ENCODE results near the gene ABLIM1. TPM values are rescaled to one million over a fixed set of nuclear protein-coding genes. Genes with fewer than 3 reads are reported as not detected.

Gene ABLIM1
- polyA plus RNA-seq, 3 donors: 0.33 to 0.91 (median 0.57) TPM

- no peak overlapping the region for H2AFZ ChIP-seq (ENCODE audit: insufficient read depth, low read depth, low read length, poor library complexity, severe bottlenecking)
- TF ChIP-seq CTCF (IDR thresholded peaks at IDR 0.05): no peak
- no peak overlapping the region for H3K4me3 ChIP-seq (replicated peaks in 1 of 3; ENCODE audit: low read depth in 2 of 3, low read length in 3 of 3)
- H3K4me2 ChIP-seq (replicated peaks; ENCODE audit: extremely low read depth, low read length, poor library complexity, severe bottlenecking): no peak overlapping the region
- H3K27ac ChIP-seq (ENCODE audit: low read depth in 1 of 2, low read length in 2 of 2): no peak overlapping the region
- H3K36me3 ChIP-seq (replicated peaks in 1 of 2; ENCODE audit: control insufficient read depth in 1 of 2, insufficient read depth in 2 of 2, low read length in 2 of 2): no peaks in the 10 kb centered on the region
- H4K20me1 ChIP-seq (ENCODE audit: insufficient read depth, low read length): no peaks in the 10 kb centered on the region
- intact Hi-C loops (cut with micrococcal nuclease): no loop called here
- H3K4me3 Mint-ChIP-seq: no peak overlapping the region
- peaks cover 0 to 3% (median 0%) of the 10 kb centered on the region in 7 donors for H3K9me3 Mint-ChIP-seq
- H3K27me3 Mint-ChIP-seq (ENCODE audit: low read depth in 3 of 3): peaks cover 0 to 3% (median 2%) of the 10 kb centered on the region in 3 donors
- H3K9ac ChIP-seq (ENCODE audit: insufficient read depth, low read length, poor library complexity, severe bottlenecking): no peak overlapping the region
- no peaks in the 10 kb centered on the region for H3K36me3 Mint-ChIP-seq
- no peaks in the 10 kb centered on the region for H3K27me3 ChIP-seq (ENCODE audit: control insufficient read depth in 2 of 2, insufficient read depth in 2 of 2, low read length in 2 of 2)
- no peaks in the 10 kb centered on the region for H3K9me3 ChIP-seq (replicated peaks in 1 of 2; ENCODE audit: control insufficient read depth in 1 of 2, insufficient read depth in 1 of 2, low read length in 2 of 2)
- WGBS (ENCODE audit: insufficient coverage): no CpG with 5 or more reads among the region's 2 CpGs
- H3K4me1 ChIP-seq (ENCODE audit: control insufficient read depth in 1 of 2, insufficient read depth in 2 of 2, low read length in 2 of 2): peaks cover 9 to 15% of the 10 kb centered on the region in 2 donors
- DNase-seq: no peak
- peaks cover 18% of the 10 kb centered on the region for H3K4me1 Mint-ChIP-seq
- H3K27ac Mint-ChIP-seq: peak overlapping the region in 4 of 7 donors; percentile 16 to 55 (median 49)
- H3K79me2 ChIP-seq (ENCODE audit: insufficient read depth, low read length): no peaks in the 10 kb centered on the region
Observed at GRCh38 chr10:114498413-114499111, 159.5 kb downstream of the ABLIM1 start.

- H3K4me3 Mint-ChIP-seq: no peak overlapping the region
- Histone ChIP-seq H3K9me3 (replicated peaks in 1 of 2; ENCODE audit: control insufficient read depth in 1 of 2, insufficient read depth in 1 of 2, low read length in 2 of 2) (no peaks in the 10 kb centered on the region), H3K4me1 (ENCODE audit: control insufficient read depth in 1 of 2, insufficient read depth in 2 of 2, low read length in 2 of 2) (peaks cover 9 to 15% of the 10 kb centered on the region in 2 donors), H2AFZ (ENCODE audit: insufficient read depth, low read depth, low read length, poor library complexity, severe bottlenecking) (no peak overlapping the region), H3K27ac (ENCODE audit: low read depth in 1 of 2, low read length in 2 of 2) (no peak overlapping the region), H3K79me2 (ENCODE audit: insufficient read depth, low read length) (no peaks in the 10 kb centered on the region), H3K4me2 (replicated peaks; ENCODE audit: extremely low read depth, low read length, poor library complexity, severe bottlenecking) (no peak overlapping the region), H3K27me3 (ENCODE audit: control insufficient read depth in 2 of 2, insufficient read depth in 2 of 2, low read length in 2 of 2) (no peaks in the 10 kb centered on the region), H4K20me1 (ENCODE audit: insufficient read depth, low read length) (no peaks in the 10 kb centered on the region), H3K36me3 (replicated peaks in 1 of 2; ENCODE audit: control insufficient read depth in 1 of 2, insufficient read depth in 2 of 2, low read length in 2 of 2) (no peaks in the 10 kb centered on the region), H3K9ac (ENCODE audit: insufficient read depth, low read length, poor library complexity, severe bottlenecking) (no peak overlapping the region), H3K4me3 (replicated peaks in 1 of 3; ENCODE audit: low read depth in 2 of 3, low read length in 3 of 3) (no peak overlapping the region)
- H3K27me3 Mint-ChIP-seq (ENCODE audit: low read depth in 3 of 3): peaks cover 0 to under 1% (median 0%) of the 10 kb centered on the region in 3 donors
- WGBS (ENCODE audit: insufficient coverage): 89% methylated on average over 1 of the region's 3 CpGs
- H3K9me3 Mint-ChIP-seq: peaks cover 0 to 3% (median 0%) of the 10 kb centered on the region in 7 donors
- no peaks in the 10 kb centered on the region for H3K36me3 Mint-ChIP-seq
- no peak for TF ChIP-seq CTCF (IDR thresholded peaks at IDR 0.05)
- no peak for DNase-seq
- intact Hi-C loops (cut with micrococcal nuclease): no loop called here
- H3K27ac Mint-ChIP-seq: no peak overlapping the region
- H3K4me1 Mint-ChIP-seq: peaks cover 21% of the 10 kb centered on the region
Observed at GRCh38 chr10:114495303-114495702, 162.8 kb downstream of the ABLIM1 start.

All from CD14-positive monocyte (primary cell).